Measurements from ENCODE around the gene PTPRQ.

DNA sequence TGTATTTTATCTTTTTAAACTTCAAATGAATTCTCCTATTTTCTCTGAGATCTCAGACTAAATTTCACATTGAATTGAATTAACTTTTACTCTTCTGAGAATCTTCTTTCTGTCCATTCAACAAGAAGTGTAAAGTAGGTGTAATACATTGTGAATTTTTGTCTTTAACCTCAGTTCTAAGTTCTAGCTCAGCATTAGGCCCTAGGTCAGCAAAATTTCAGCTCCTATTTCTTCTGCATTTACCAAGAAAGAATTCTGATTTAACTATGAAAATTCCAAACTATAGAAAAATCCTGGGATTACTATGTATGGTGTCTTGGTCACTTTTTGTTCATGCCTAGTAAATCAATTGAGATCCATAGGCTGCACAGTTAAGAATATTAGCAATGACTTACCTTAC lies 152.5 kb downstream of the PTPRQ start:
- TF ChIP-seq, protein P1, sequence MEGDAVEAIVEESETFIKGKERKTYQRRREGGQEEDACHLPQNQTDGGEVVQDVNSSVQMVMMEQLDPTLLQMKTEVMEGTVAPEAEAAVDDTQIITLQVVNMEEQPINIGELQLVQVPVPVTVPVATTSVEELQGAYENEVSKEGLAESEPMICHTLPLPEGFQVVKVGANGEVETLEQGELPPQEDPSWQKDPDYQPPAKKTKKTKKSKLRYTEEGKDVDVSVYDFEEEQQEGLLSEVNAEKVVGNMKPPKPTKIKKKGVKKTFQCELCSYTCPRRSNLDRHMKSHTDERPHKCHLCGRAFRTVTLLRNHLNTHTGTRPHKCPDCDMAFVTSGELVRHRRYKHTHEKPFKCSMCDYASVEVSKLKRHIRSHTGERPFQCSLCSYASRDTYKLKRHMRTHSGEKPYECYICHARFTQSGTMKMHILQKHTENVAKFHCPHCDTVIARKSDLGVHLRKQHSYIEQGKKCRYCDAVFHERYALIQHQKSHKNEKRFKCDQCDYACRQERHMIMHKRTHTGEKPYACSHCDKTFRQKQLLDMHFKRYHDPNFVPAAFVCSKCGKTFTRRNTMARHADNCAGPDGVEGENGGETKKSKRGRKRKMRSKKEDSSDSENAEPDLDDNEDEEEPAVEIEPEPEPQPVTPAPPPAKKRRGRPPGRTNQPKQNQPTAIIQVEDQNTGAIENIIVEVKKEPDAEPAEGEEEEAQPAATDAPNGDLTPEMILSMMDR (IDR thresholded peaks at IDR 0.05): no peak
- no peak for TF ChIP-seq POLR2A (IDR thresholded peaks at IDR 0.05)
